Uterus (tissue), 4 donors: ENCODE results near the gene NDP. TPM values are rescaled to one million over a fixed set of nuclear protein-coding genes. Genes with fewer than 3 reads are reported as not detected.

Experiments used
- DNase-seq, 2 donors: peaks; one replicate each; pipeline ENCODE4 v3.0.0-alpha.2; 2019 to 2020
- H3K27ac ChIP-seq, 2 donors: fragments of 200-600 bp; sonication (generic); 1 replicate in 1 of 2; 2 replicates in 1 of 2; pipeline ENCODE4 v1.5.1; 2016 to 2018
- H3K27me3 ChIP-seq, 2 donors: fragments of 200-600 bp; sonication (generic); one replicate each; pipeline ENCODE4 v1.5.1; 2018 to 2019; ENCODE audit warnings: control low read depth in 1 of 2
- H3K36me3 ChIP-seq, 2 donors: fragments of 200-600 bp; sonication (generic); one replicate each; pipeline ENCODE4 v1.5.1; 2019; ENCODE audit warnings: control low read depth in 1 of 2
- H3K4me1 ChIP-seq, 2 donors: fragments of 200-600 bp; sonication (generic); one replicate each; pipeline ENCODE4 v1.5.1; 2018 to 2019; ENCODE audit warnings: control low read depth in 1 of 2
- H3K4me3 ChIP-seq, 2 donors: fragments of 200-600 bp; sonication (generic); 1 replicate in 1 of 2; 2 replicates in 1 of 2; pipeline ENCODE4 v1.5.1; 2018 to 2019; ENCODE audit warnings: mild to moderate bottlenecking in 1 of 2
- H3K9me3 ChIP-seq, 2 donors: fragments of 200-600 bp; sonication (generic); one replicate each; pipeline ENCODE4 v1.5.1; 2019; ENCODE audit warnings: control low read depth in 1 of 2
- POLR2A ChIP-seq, 2 donors: fragments of 450-650 bp; IDR thresholded peaks; one replicate each; pipeline ENCODE4 v1.6.1; 2016; ENCODE audit warnings: antibody characterized with exemption in 2 of 2, mild to moderate bottlenecking in 1 of 2, moderate library complexity in 1 of 2
- intact Hi-C: fragments of 100-400 bp; cut with DNase I; formaldehyde crosslinking; loops from one replicate; pipeline ENCODE4 v1.15.1; 2023; ENCODE audit warnings: low total_unique reads
- total RNA-seq, 4 donors: library from RNA; depleted of rRNA in 3 of 4; stranded (reverse); fragments of >200 nt in 3 of 4; gene quantifications; one replicate each; pipeline versions ENCODE4 v1.1.0 to v1.2.4, GENCODE V29; 2014 to 2023
- TF ChIP-seq, protein P1 (sequence below), 4 experiments: fragments of 200-600 bp in 2 of 4; fragments of 450-650 bp in 2 of 4; sonication (generic) in 2 of 4; IDR thresholded peaks; one replicate each; pipeline ENCODE4 v1.5.1; 2016 to 2019; ENCODE audit warnings: antibody characterized with exemption in 4 of 4, mild to moderate bottlenecking in 2 of 4, moderate library complexity in 1 of 4
- donor health status: DM: yes; HTN: yes; CAD: no.

The NDP gene
- total RNA-seq, 4 donors from 2014 or later: 4.4 to 25.2 (median 6.9) TPM

DNA sequence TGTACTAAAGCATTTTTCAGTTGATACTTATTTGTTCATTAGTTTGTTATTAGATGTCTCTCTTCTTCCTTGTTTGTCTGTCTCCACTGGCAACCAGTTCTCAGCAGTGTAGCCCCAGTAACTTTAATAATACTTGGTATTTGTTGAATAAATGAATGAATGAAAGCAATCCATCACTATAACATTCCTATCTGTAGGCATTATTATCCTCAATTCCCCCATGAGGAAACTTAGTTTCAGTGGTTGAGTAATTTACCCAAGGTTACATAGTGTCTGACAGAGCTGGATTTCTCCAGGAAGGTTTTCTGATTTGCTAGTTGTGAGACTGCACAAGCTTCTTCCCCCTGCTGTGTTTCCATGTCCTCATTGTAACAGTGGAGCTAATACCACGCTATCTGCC is 63.2 kb downstream of the NDP start:
- intact Hi-C loops: no loop called here
- Histone ChIP-seq H3K27me3 (no peaks in the 10 kb centered on the region), H3K36me3 (no peaks in the 10 kb centered on the region), H3K4me1 (no peaks in the 10 kb centered on the region), H3K4me3 (no peak overlapping the region), H3K9me3 (no peaks in the 10 kb centered on the region), H3K27ac (no peak overlapping the region)
- no peak for DNase-seq
- TF ChIP-seq, protein P1, sequence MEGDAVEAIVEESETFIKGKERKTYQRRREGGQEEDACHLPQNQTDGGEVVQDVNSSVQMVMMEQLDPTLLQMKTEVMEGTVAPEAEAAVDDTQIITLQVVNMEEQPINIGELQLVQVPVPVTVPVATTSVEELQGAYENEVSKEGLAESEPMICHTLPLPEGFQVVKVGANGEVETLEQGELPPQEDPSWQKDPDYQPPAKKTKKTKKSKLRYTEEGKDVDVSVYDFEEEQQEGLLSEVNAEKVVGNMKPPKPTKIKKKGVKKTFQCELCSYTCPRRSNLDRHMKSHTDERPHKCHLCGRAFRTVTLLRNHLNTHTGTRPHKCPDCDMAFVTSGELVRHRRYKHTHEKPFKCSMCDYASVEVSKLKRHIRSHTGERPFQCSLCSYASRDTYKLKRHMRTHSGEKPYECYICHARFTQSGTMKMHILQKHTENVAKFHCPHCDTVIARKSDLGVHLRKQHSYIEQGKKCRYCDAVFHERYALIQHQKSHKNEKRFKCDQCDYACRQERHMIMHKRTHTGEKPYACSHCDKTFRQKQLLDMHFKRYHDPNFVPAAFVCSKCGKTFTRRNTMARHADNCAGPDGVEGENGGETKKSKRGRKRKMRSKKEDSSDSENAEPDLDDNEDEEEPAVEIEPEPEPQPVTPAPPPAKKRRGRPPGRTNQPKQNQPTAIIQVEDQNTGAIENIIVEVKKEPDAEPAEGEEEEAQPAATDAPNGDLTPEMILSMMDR (IDR thresholded peaks at IDR 0.05): no peak
- TF ChIP-seq POLR2A (IDR thresholded peaks at IDR 0.05): no peak

DNA sequence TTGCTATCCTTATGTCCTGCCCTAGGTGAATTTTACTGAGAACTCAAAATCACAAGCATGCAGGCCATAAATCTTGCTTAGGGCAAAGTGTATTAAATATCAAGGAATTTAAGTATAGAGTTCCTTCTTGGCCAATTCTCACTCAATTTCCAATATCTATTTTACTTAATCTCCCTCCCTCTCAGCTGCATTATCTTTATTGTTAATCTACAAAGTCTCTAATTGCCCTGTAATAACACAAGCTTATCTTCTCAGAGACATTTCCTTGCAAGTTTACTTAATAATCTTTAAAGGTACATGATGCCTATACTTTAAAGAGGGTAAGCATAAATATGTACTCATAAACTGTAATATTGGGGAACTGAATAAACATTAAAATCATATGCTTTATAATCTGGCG is 64.0 kb downstream of the NDP start:
- H3K4me1 ChIP-seq: no peaks in the 10 kb centered on the region
- TF ChIP-seq POLR2A (IDR thresholded peaks at IDR 0.05): no peak
- TF ChIP-seq, protein P1 (IDR thresholded peaks at IDR 0.05): no peak
- H3K27ac ChIP-seq: no peak overlapping the region
- no peak for DNase-seq
- H3K27me3 ChIP-seq: no peaks in the 10 kb centered on the region
- no peak overlapping the region for H3K4me3 ChIP-seq
- no peaks in the 10 kb centered on the region for H3K36me3 ChIP-seq
- intact Hi-C loops: no loop called here
- H3K9me3 ChIP-seq: no peaks in the 10 kb centered on the region

DNA sequence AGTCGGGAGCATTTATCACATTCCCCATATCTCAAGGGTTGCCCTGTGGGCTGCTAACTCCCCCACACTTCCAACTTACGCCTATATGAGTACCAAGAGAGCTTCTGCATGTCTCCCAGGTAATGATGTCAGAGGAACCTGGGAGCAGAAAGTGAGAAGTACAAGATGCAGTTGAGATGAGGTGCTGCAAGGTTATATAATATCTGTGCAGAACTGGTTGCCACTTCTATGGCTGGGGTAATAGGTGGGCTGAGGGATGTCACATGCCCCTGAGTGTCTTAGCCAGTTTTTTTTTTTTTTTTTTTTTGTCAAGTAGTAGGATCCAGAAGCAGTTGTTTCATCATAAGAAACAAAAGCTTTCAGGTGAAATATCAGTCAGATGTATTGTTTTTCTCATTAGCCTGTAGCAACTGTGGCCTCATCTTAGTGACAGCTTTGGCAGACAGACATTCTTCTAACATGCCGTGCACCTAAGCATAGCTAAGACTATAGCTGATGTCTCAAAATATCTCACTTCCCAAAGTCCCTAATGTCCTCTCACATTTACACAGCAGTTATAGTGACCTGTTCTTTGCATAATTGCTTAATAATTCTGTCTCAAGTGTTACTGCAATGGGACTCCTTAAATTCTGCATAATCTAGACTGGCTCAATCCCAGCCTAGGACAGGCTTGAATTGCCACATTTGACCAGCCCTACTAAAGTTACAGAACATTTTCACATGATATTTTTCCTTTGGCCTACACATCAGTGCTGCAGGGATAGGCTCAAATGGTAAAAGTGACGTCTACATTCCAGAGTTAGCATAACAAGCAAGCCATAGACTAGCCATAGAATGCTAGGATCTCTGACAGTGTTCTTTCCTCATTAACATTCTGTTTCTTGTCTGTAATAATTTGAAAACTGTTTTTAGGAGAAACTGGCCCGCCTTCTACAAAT is 73.0 kb downstream of the NDP start:
- no peak for TF ChIP-seq POLR2A (IDR thresholded peaks at IDR 0.05)
- TF ChIP-seq, protein P1 (IDR thresholded peaks at IDR 0.05): no peak
- Histone ChIP-seq H3K27ac (no peak overlapping the region), H3K9me3 (no peaks in the 10 kb centered on the region), H3K4me1 (no peaks in the 10 kb centered on the region), H3K4me3 (no peak overlapping the region), H3K27me3 (no peaks in the 10 kb centered on the region), H3K36me3 (no peaks in the 10 kb centered on the region)
- intact Hi-C loops: no loop called here
- no peak for DNase-seq

Other genes with a start within 250 kb of the NDP start
- gene MAOB, start 90.9 kb downstream of the NDP start, total RNA-seq: 100 to 1,000 TPM in 1 of 4 donors, 10 to 100 TPM in 3; 32.9 to 131 (median 58.2) TPM